ENCODE results near the gene SHKBP1. TPM values are rescaled to one million over a fixed set of nuclear protein-coding genes. Genes with fewer than 3 reads are reported as not detected.

SHKBP1 gene
- total and polyA plus RNA-seq, 9 of the 15 experiments (the other 6 are each of a cell fraction or from before 2014, with no cell fraction given), result 1.2 to 58.1 (median 22.3) TPM

DNA sequence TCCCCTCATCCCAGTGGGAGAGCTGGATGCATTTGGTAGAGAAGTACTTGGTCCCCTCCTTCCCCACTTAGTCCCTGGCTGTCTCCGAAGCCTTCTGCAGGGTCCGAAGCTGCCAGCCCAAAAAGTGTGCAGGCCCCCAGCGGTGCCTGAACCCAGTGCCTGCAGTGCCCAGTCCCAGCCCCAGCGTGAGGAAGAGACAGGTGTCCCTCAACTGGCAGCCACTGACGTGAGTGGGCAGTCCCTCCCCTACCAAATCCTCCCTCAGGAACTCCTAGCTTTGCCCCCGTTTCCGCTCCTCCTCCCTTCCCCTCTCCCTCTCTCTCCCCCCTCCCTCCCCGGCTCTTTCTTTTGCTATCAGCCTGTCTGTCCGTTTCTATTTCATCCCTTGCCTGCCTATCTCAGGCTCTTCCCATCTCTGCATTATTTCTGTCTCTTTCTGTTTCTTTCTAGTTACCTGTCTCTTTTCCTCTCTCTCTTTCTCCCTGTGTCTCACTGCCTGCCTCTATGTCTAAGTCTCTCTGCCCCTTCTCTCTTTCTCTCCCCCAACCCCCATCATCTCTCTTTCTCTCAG, 22.7 kb downstream of the SHKBP1 start (continued):
- TF ChIP-seq, protein P1, sequence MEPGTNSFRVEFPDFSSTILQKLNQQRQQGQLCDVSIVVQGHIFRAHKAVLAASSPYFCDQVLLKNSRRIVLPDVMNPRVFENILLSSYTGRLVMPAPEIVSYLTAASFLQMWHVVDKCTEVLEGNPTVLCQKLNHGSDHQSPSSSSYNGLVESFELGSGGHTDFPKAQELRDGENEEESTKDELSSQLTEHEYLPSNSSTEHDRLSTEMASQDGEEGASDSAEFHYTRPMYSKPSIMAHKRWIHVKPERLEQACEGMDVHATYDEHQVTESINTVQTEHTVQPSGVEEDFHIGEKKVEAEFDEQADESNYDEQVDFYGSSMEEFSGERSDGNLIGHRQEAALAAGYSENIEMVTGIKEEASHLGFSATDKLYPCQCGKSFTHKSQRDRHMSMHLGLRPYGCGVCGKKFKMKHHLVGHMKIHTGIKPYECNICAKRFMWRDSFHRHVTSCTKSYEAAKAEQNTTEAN (CRISPR knock-in tag; IDR thresholded peaks at IDR 0.05), result no peak
- no peak for TF ChIP-seq FOXM1 (IDR thresholded peaks at IDR 0.05; ENCODE audit: low read depth)
- TF ChIP-seq FOXM1 (CRISPR knock-in tag; IDR thresholded peaks at IDR 0.05; ENCODE audit: low read depth), result no peak
- TF ChIP-seq MTA3 (IDR thresholded peaks at IDR 0.05; ENCODE audit: borderline replicate concordance), result no peak
- no peak for TF ChIP-seq CAMTA2 (CRISPR knock-in tag; conservative IDR thresholded peaks at IDR 0.05)
- TF ChIP-seq PHB (CRISPR knock-in tag; IDR thresholded peaks at IDR 0.05), result no peak
- TF ChIP-seq, protein P2, sequence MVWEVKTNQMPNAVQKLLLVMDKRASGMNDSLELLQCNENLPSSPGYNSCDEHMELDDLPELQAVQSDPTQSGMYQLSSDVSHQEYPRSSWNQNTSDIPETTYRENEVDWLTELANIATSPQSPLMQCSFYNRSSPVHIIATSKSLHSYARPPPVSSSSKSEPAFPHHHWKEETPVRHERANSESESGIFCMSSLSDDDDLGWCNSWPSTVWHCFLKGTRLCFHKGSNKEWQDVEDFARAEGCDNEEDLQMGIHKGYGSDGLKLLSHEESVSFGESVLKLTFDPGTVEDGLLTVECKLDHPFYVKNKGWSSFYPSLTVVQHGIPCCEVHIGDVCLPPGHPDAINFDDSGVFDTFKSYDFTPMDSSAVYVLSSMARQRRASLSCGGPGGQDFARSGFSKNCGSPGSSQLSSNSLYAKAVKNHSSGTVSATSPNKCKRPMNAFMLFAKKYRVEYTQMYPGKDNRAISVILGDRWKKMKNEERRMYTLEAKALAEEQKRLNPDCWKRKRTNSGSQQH (CRISPR knock-in tag; IDR thresholded peaks at IDR 0.05), result no peak
- peak; percentile 42 to 53 for TF ChIP-seq MAZ (CRISPR knock-in tag; conservative IDR thresholded peaks at IDR 0.05 in 1 of 2, IDR thresholded peaks at IDR 0.05 in 1 of 2)
- no peak for TF ChIP-seq RFX5 (IDR thresholded peaks at IDR 0.05; ENCODE audit: low read depth, low read length)
- TF ChIP-seq CBX8 (IDR thresholded peaks at IDR 0.05; ENCODE audit: borderline replicate concordance, extremely low read depth, low read depth, low read length, poor library complexity, severe bottlenecking), result no peak
- TF ChIP-seq, protein P3, sequence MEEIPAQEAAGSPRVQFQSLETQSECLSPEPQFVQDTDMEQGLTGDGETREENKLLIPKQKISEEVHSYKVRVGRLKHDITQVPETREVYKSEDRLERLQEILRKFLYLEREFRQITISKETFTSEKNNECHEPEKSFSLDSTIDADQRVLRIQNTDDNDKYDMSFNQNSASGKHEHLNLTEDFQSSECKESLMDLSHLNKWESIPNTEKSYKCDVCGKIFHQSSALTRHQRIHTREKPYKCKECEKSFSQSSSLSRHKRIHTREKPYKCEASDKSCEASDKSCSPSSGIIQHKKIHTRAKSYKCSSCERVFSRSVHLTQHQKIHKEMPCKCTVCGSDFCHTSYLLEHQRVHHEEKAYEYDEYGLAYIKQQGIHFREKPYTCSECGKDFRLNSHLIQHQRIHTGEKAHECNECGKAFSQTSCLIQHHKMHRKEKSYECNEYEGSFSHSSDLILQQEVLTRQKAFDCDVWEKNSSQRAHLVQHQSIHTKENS (CRISPR knock-in tag; IDR thresholded peaks at IDR 0.05), result no peak
- TF ChIP-seq SMARCB1 (IDR thresholded peaks at IDR 0.05; ENCODE audit: insufficient read length, low read depth), result no peak
- TF ChIP-seq HDGF (IDR thresholded peaks at IDR 0.05), result peak; percentile 93
- TF ChIP-seq NFE2 (IDR thresholded peaks at IDR 0.05; ENCODE audit: low read depth), result no peak
- no peak for TF ChIP-seq TBL1XR1 (IDR thresholded peaks at IDR 0.05; ENCODE audit: low read length in 2 of 2)
- TF ChIP-seq SMARCA4 (IDR thresholded peaks at IDR 0.05), result peak; percentile 56
- no peak for TF ChIP-seq SP1 (CRISPR knock-in tag; IDR thresholded peaks at IDR 0.05)
- TF ChIP-seq ZNF584 (CRISPR knock-in tag; IDR thresholded peaks at IDR 0.05; ENCODE audit: low read depth), result no peak
- no peak for TF ChIP-seq EWSR1 (IDR thresholded peaks at IDR 0.05; ENCODE audit: borderline replicate concordance, low read depth, partially characterized antibody)
- TF ChIP-seq CBX2 (IDR thresholded peaks at IDR 0.05; ENCODE audit: insufficient read depth, low read length, poor library complexity, severe bottlenecking), result no peak
- TF ChIP-seq, protein P4, sequence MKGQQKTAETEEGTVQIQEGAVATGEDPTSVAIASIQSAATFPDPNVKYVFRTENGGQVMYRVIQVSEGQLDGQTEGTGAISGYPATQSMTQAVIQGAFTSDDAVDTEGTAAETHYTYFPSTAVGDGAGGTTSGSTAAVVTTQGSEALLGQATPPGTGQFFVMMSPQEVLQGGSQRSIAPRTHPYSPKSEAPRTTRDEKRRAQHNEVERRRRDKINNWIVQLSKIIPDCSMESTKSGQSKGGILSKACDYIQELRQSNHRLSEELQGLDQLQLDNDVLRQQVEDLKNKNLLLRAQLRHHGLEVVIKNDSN (CRISPR knock-in tag; IDR thresholded peaks at IDR 0.05), result no peak
- TF ChIP-seq, protein P5, sequence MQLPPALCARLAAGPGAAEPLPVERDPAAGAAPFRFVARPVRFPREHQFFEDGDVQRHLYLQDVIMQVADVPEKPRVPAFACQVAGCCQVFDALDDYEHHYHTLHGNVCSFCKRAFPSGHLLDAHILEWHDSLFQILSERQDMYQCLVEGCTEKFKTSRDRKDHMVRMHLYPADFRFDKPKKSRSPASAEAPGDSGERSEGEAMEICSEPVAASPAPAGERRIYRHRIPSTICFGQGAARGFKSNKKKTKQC (CRISPR knock-in tag; IDR thresholded peaks at IDR 0.05), result no peak
- no peak for TF ChIP-seq ZNF146 (CRISPR knock-in tag; IDR thresholded peaks at IDR 0.05; ENCODE audit: unreplicated experiment)
- no peak for TF ChIP-seq ZNF143 (CRISPR knock-in tag; IDR thresholded peaks at IDR 0.05)
- TF ChIP-seq GABPB1 (CRISPR knock-in tag; IDR thresholded peaks at IDR 0.05), result no peak

All from K562 (cell line).